NB4 (cell line): ENCODE data around the gene DTX3.

Experiments
- CTCF ChIP-seq: IDR thresholded peaks from one replicate; pipeline ENCODE4 v1.5.1; 2012; ENCODE audit warnings: low read depth, low read length
- MAX ChIP-seq: IDR thresholded peaks from 2 replicates; pipeline ENCODE4 v1.6.1; 2011; ENCODE audit warnings: low read depth, low read length
- MYC ChIP-seq: IDR thresholded peaks from 2 replicates; pipeline ENCODE4 v1.6.1; 2011; ENCODE audit warnings: low read depth, low read length

DNA sequence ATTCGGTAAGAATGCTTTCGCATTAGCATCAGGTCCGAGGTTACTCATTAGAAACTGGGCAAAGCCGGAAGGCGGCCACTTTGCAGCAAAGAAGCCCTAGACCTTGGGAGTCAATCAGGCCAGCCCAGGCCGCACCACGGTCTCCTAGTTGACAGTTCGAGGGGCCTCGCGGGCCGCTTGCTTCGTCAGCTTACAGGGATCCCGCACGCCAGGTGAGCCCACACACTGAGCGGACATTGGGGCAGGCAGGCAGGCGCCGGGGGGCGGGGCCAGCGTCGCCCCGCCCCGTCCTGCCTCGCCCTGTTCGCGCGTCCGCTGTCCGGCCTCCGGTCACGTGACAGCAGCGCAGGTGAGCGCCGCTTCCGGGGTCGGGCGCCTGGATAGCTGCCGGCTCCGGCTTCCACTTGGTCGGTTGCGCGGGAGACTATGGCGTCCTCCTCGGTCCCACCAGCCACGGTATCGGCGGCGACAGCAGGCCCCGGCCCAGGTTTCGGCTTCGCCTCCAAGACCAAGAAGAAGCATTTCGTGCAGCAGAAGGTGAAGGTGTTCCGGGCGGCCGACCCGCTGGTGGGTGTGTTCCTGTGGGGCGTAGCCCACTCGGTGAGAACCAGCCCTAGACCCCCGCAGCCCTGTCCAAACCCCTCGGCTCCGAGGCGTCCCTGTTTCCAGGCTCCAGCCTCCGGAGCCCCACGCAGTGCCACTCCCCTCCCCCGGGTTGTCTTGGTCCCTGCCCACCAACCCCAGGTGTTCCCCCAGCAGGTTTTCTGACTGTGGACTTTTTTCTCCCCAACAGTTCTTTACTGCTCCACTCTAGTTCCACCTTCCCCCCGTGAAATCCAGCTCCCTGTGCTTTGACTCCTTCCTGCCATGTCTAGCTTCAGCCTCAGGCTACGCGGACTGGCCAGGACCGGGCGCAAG is 13.5 kb upstream of the DTX3 start, which contains the start of gene PIP4K2C:
- TF ChIP-seq CTCF (no peak), MAX (peak; percentile 85), MYC (0 out of 2 replicates have a peak, but pooled peaks have one; percentile 26)
